GM12878 (cell line): ENCODE measurements around the gene PAM. TPM values are rescaled to one million over a fixed set of nuclear protein-coding genes. Genes with fewer than 3 reads are reported as not detected.

Experiments
- ATAC-seq: fragments of 200-7000 bp; cut with Tn5 transposase; 3 replicates; pipeline ENCODE4 v1.9.1; 2020; ENCODE audit warnings: mild to moderate bottlenecking, moderate library complexity
- BruUV-seq: library from RNA; stranded (reverse); fragments of 400-500 nt; replicated peaks from 2 replicates; lab custom pipeline; 2021; lab: Mats Ljungman, UMichigan
- CTCF ChIA-PET: fragments of 300-600 bp; sonication (Branson Sonifier 250); formaldehyde crosslinking; extraction: SDS; loops from one replicate; lab custom pipeline; 2021; ENCODE audit warnings: inconsistent platforms; lab: Yijun Ruan, JAX
- POLR2A ChIA-PET: fragments of 350-600 bp; formaldehyde crosslinking; extraction: SDS; loops from one replicate; lab custom pipeline; 2021; ENCODE audit warnings: inconsistent platforms; lab: Charles Lee
- RAD21 ChIA-PET: fragments of 300-600 bp; sonication (Branson Sonifier 250); formaldehyde crosslinking; loops from one replicate; lab custom pipeline; 2023; ENCODE audit warnings: antibody characterized with exemption; ENCODE audit not compliant: unreplicated experiment; lab: Charles Lee
- SMC1A ChIA-PET: fragments of 300-600 bp; sonication (Branson Sonifier 250); formaldehyde crosslinking; loops from one replicate; lab custom pipeline; 2023; ENCODE audit not compliant: unreplicated experiment, uncharacterized antibody; lab: Charles Lee
- DNase-seq: peaks from one replicate; pipeline ENCODE4 v3.0.0-alpha.2; 2011; ENCODE audit warnings: low read depth, low spot score
- FAIRE-seq: peaks from 3 replicates; lab custom pipeline; 2011; peaks lifted over from hg19 to GRCh38; lab: Jason Lieb, UNC
- H2AFZ ChIP-seq: 2 replicates; pipeline ENCODE4 v1.6.0; 2011; ENCODE audit warnings: low read depth, low read length, control low read depth; ENCODE audit not compliant: control insufficient read depth
- H3K27ac ChIP-seq: 2 replicates; pipeline ENCODE4 v1.5.1; 2011; ENCODE audit warnings: control low read depth; ENCODE audit not compliant: control insufficient read depth, insufficient read depth
- H3K27me3 ChIP-seq, 2 experiments: replicated peaks in 1 of 2; 2 replicates each; pipeline versions ENCODE4 v1.6.0 to v1.6.1; 2011; ENCODE audit warnings: low read length in 1 of 2; ENCODE audit not compliant: control insufficient read depth in 2 of 2, insufficient read depth in 2 of 2
- H3K36me3 ChIP-seq, 2 experiments: 2 replicates each; pipeline ENCODE4 v1.5.1; 2011; ENCODE audit warnings: low read length in 1 of 2; ENCODE audit not compliant: control insufficient read depth in 2 of 2, insufficient read depth in 2 of 2
- H3K4me1 ChIP-seq: 2 replicates; pipeline ENCODE4 v1.6.1; 2011; ENCODE audit warnings: mild to moderate bottlenecking, low read length, moderate library complexity, mixed read lengths; ENCODE audit not compliant: control insufficient read depth, insufficient read depth
- H3K4me2 ChIP-seq: 2 replicates; pipeline ENCODE4 v1.6.0; 2011; ENCODE audit warnings: control low read depth; ENCODE audit not compliant: control insufficient read depth, insufficient read depth
- H3K4me3 ChIP-seq: fragments of 200-600 bp; sonication (generic); 2 replicates; pipeline ENCODE4 v1.5.1; 2016
- H3K79me2 ChIP-seq: 2 replicates; pipeline ENCODE4 v1.6.0; 2011; ENCODE audit warnings: low read length; ENCODE audit not compliant: control insufficient read depth, insufficient read depth
- H3K9ac ChIP-seq: 2 replicates; pipeline ENCODE4 v1.8.0; 2011; ENCODE audit warnings: low read length, control low read depth, mixed read lengths; ENCODE audit not compliant: control insufficient read depth, insufficient read depth
- H3K9me3 ChIP-seq: replicated peaks from 3 replicates; pipeline ENCODE4 v1.5.1; 2011; ENCODE audit warnings: mild to moderate bottlenecking, low read length; ENCODE audit not compliant: control insufficient read depth, insufficient read depth
- H4K20me1 ChIP-seq: 2 replicates; pipeline ENCODE4 v1.6.0; 2011; ENCODE audit not compliant: control insufficient read depth, insufficient read depth
- BHLHE40 ChIP-seq, 2 experiments: fragments of 450-650 bp in 1 of 2; IDR thresholded peaks; 2 replicates each; pipeline ENCODE4 v1.6.1; 2011 to 2017; ENCODE audit warnings: low read depth in 2 of 2, borderline replicate concordance in 1 of 2, improper control_type of control experiment in 1 of 2, low read length in 1 of 2, mild to moderate bottlenecking in 1 of 2
- EGR1 ChIP-seq, 2 experiments: IDR thresholded peaks; 1 replicate in 1 of 2; 2 replicates in 1 of 2; pipeline ENCODE4 v1.6.1; 2011 to 2012; ENCODE audit warnings: low read depth in 2 of 2, low read length in 2 of 2, borderline replicate concordance in 1 of 2, mild to moderate bottlenecking in 1 of 2, moderate library complexity in 1 of 2
- IRF5 ChIP-seq: fragments of 450-650 bp; IDR thresholded peaks from 2 replicates; pipeline ENCODE4 v1.6.1; 2017; ENCODE audit warnings: borderline replicate concordance
- NR2C2 ChIP-seq: IDR thresholded peaks from 2 replicates; pipeline ENCODE4 v1.6.1; 2011; ENCODE audit warnings: borderline replicate concordance, low read depth; ENCODE audit not compliant: control insufficient read depth, insufficient read length
- RAD21 ChIP-seq: IDR thresholded peaks from 2 replicates; pipeline ENCODE4 v1.6.1; 2011; ENCODE audit warnings: mild to moderate bottlenecking, low read depth, low read length, moderate library complexity; ENCODE audit not compliant: insufficient read depth
- ZBTB4 ChIP-seq: fragments of 450-650 bp; formaldehyde crosslinking; IDR thresholded peaks from 2 replicates; pipeline ENCODE4 v1.4.0; 2022; ENCODE audit warnings: mild to moderate bottlenecking, moderate library complexity
- WGBS: methylation state at CpG from one replicate; pipeline ENCODE4 v1.1.6; 2016; ENCODE audit warnings: low lambda C conversion rate; ENCODE audit not compliant: insufficient replicate concordance, insufficient coverage; ENCODE audit errors: missing lambda C conversion rate; 5-methylcytosine and 5-hydroxymethylcytosine counted together
- in situ Hi-C: fragments of 300-500 bp; cut with MboI; formaldehyde crosslinking; loops from 9 replicates; pipeline ENCODE4 v1.14.3; 2018; ENCODE audit warnings: mixed read lengths
- intact Hi-C: fragments of 100-400 bp; cut with micrococcal nuclease; formaldehyde crosslinking; loops from one replicate; pipeline ENCODE4 v1.14.2; 2022; ENCODE audit not compliant: unreplicated experiment
- polyA plus RNA-seq, 11 experiments: library from polyadenylated mRNA; depleted of rRNA in 4 of 11; unstranded in 6 of 11; stranded (reverse) in 5 of 11; fragments of >200 nt; fragmentation: Nextera tagmentation in 4 of 11; fragmentation: Illumina TruSeq in 1 of 11; extraction: Ambion mirVana in 4 of 11; extraction: Trizol in 1 of 11; gene quantifications; 1 replicate in 1 of 11; 2 replicates in 10 of 11; pipeline versions ENCODE4 v1.2.1 to v1.2.3, GENCODE V29; 2011 to 2016; ENCODE audit warnings: inconsistent platforms in 2 of 11, missing spikeins in 2 of 11, low read depth in 1 of 11
- total RNA-seq, 4 experiments: library from RNA; depleted of rRNA in 3 of 4; stranded (reverse); fragments of >200 nt in 3 of 4; fragmentation: Illumina TruSeq in 1 of 4; extraction: Trizol in 1 of 4; gene quantifications; 2 replicates each; pipeline versions ENCODE4 v1.2.1 to v1.2.3, GENCODE V29; 2013 to 2021

Gene PAM
- total and polyA plus RNA-seq, 10 of the 15 experiments (the other 5 are each of a cell fraction or from before 2014, with no cell fraction given) = 5.5 to 72.5 (median 15.4) TPM

- TF ChIP-seq EGR1 (IDR thresholded peaks at IDR 0.05; ENCODE audit: borderline replicate concordance in 1 of 2, low read depth in 2 of 2, low read length in 2 of 2) = no peak
Measured at GRCh38 chr5:102991802-102992201, 236.7 kb downstream of the PAM start (continued).

- no peak for TF ChIP-seq EGR1 (IDR thresholded peaks at IDR 0.05; ENCODE audit: borderline replicate concordance in 1 of 2, low read depth in 2 of 2, low read length in 2 of 2)
- no peak for TF ChIP-seq RAD21
- TF ChIP-seq BHLHE40 (IDR thresholded peaks at IDR 0.05; ENCODE audit: borderline replicate concordance in 1 of 2, low read depth in 2 of 2, low read length in 1 of 2) = no peak
- TF ChIP-seq ZBTB4 (CRISPR knock-in tag) = no peak
- TF ChIP-seq IRF5 = no peak
- no peak for TF ChIP-seq NR2C2
- TF ChIP-seq, all 136 proteins: peak for 0
- no peak for FAIRE-seq
- Histone ChIP-seq H3K79me2 (no peaks in the 10 kb centered on the region), H3K27me3 (no peaks in the 10 kb centered on the region), H2AFZ (no peak overlapping the region), H3K9me3 (no peaks in the 10 kb centered on the region; the same call in 2 of the 3 replicates), H3K4me1 (no peaks in the 10 kb centered on the region), H3K36me3 (no peaks in the 10 kb centered on the region), H3K9ac (no peak overlapping the region), H3K27ac (no peak overlapping the region), H3K4me2 (no peak overlapping the region), H3K4me3 (no peak overlapping the region), H4K20me1 (no peaks in the 10 kb centered on the region)
- no peak for DNase-seq
- ATAC-seq = no peak
- no TSS peak for BruUV-seq
- POLR2A ChIA-PET = no interaction called here
- RAD21 ChIA-PET = no interaction called here
- CTCF ChIA-PET = interaction anchor here (0.9 to 1.5 kb wide), 4 partner anchors 15 to 229 kb away, joined by 3 to 5 read pairs (median 3); no protein-coding TSS in a partner anchor
- in situ Hi-C loops (no loop called here), intact Hi-C loops (no loop called here)
- 96% methylated on average over 1 of the region's 1 CpG for WGBS
- SMC1A ChIA-PET = interaction anchor here (0.9 to 2.0 kb wide), 4 partner anchors 9 to 898 kb away, joined by 3 to 8 read pairs (median 4); no protein-coding TSS in a partner anchor
Measured at GRCh38 chr5:102996011-102996575, 241.0 kb downstream of the PAM start.
